ENCODE measurements around the gene SEC22B. TPM values are rescaled to one million over a fixed set of nuclear protein-coding genes. Genes with fewer than 3 reads are reported as not detected.
"Not testable (repeated sequence)": the region's sequence is repeated elsewhere in the genome, so short reads cannot be mapped to it uniquely, and the experiment has no call there.

Gene SEC22B
- total RNA-seq, 1 donor from 2014 or later: 22.3 TPM

DNA sequence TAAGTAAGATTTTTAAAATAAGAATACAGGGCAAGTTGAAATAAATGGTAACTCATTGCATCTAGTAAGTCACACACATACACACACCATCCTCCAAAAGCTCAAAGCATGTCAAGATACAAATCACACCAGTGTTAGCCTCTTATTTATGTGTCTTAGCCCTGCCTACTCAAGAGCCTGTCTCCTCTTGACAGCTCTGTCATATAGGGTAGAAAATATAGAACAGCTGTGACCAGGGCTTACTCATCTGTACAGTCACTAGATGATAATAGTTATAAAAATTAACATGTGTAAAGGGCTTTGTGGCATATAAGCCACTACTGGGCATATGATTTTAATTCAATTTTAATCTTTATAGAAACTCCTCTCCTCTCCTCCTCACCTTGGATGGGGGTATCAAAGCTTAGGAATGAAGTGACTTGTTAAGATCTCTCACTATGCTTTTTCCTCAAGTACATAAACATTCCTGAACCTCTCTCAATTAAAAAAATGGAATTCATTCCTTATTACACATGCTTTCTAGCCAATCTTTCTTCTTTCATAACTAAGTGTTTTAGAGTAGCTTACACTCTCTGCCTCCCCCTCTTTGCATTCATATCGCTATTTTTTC is 35.6 kb downstream of the SEC22B start:
- DNase-seq (ENCODE audit: low spot score); H3K36me3 Mint-ChIP-seq (ENCODE audit: low read depth); H3K27me3 Mint-ChIP-seq (ENCODE audit: insufficient read depth); H3K27ac Mint-ChIP-seq; H3K9me3 Mint-ChIP-seq; H3K4me3 Mint-ChIP-seq: not testable (repeated sequence)
- intact Hi-C loops (cut with micrococcal nuclease): loop anchor here (10.0 kb wide), 1 partner anchor 156 kb away; no protein-coding TSS in a partner anchor
- peaks cover 24% of the 10 kb centered on the region for H3K4me1 Mint-ChIP-seq (ENCODE audit: low read depth)

DNA sequence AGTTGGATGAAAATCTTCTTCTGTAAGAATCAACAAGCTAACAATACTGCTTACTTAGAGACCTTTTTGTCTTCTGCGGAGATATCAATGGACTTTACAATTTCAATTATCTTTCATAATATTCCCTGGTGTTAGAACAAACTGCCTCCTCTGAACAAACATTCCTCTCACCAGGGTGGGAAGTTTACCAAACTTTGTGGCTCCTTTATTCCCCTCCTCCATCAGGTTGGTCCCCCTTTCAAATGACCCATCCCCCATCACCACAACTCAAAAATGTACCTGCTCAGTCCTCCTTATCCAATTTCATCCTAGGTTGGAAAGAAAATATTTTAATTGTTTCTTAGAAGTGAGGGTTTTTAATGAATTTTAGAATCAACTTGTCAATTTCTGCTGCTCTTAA is 40.2 kb downstream of the SEC22B start:
- H3K27ac Mint-ChIP-seq; DNase-seq (ENCODE audit: low spot score); H3K27me3 Mint-ChIP-seq (ENCODE audit: insufficient read depth); H3K4me3 Mint-ChIP-seq; intact Hi-C loops (cut with micrococcal nuclease); H3K9me3 Mint-ChIP-seq; H3K36me3 Mint-ChIP-seq (ENCODE audit: low read depth): not testable (repeated sequence)
- H3K4me1 Mint-ChIP-seq (ENCODE audit: low read depth): peaks cover 16% of the 10 kb centered on the region

DNA sequence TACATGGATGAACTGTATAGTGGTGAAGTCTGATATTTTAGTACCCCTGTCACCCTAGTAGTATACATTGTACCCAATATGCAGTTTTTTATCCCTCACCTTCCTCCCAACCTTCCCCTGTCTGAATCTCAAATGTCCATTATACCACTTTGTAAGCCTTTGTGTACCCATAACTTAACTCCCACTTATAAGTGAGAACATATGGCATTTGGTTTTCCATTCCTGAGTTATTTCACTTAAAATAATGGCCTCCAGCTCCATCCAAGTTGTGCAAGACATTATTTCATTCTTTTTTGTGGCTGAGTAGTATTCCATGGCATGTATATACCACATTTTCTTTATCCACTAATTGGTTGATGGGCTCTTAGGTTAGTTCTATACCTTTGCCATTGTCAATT is 42.4 kb downstream of the SEC22B start:
- H3K27ac Mint-ChIP-seq; H3K9me3 Mint-ChIP-seq; H3K36me3 Mint-ChIP-seq (ENCODE audit: low read depth); H3K4me3 Mint-ChIP-seq; H3K27me3 Mint-ChIP-seq (ENCODE audit: insufficient read depth); DNase-seq (ENCODE audit: low spot score); intact Hi-C loops (cut with micrococcal nuclease): not testable (repeated sequence)
- H3K4me1 Mint-ChIP-seq (ENCODE audit: low read depth): peaks cover 16% of the 10 kb centered on the region

DNA sequence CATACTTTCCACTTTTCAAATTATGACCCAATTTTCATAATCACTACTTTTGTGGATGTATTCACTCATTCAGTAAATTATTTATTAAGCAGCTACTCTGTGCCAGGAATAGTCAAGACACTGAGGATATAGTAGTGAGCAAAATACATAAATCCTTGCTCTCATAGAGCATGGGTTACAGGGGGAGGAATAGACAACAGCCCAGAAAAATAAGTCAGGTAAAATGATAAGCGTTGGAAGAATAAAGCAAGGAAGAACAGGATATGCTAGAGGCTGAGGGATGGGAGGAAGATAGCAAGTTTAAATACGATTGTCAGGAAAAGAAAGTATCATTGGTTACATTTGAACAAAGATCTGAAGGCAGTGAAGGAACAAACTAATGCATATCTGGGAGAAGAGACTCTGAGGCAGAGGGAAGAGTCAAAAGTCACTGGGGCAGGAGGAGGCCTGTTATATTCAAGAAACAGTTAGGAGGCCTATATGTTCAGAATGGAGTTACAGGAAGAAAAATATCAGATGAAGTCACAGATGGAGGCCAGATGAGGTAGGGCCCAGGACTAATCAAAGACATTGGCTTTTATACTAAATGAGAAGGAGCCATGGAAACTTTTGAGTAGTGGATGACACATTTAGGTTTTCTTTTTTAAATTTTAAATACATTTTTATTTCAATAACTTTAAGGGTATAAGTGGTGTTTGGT is 42.9 kb downstream of the SEC22B start:
- no peak overlapping the region for H3K4me3 Mint-ChIP-seq
- no peak for DNase-seq (ENCODE audit: low spot score)
- H3K36me3 Mint-ChIP-seq (ENCODE audit: low read depth): no peaks in the 10 kb centered on the region
- peaks cover 2% of the 10 kb centered on the region for H3K27me3 Mint-ChIP-seq (ENCODE audit: insufficient read depth)
- intact Hi-C loops (cut with micrococcal nuclease): no loop called here
- H3K27ac Mint-ChIP-seq: no peak overlapping the region
- H3K4me1 Mint-ChIP-seq (ENCODE audit: low read depth): peaks cover 16% of the 10 kb centered on the region
- H3K9me3 Mint-ChIP-seq: no peaks in the 10 kb centered on the region

DNA sequence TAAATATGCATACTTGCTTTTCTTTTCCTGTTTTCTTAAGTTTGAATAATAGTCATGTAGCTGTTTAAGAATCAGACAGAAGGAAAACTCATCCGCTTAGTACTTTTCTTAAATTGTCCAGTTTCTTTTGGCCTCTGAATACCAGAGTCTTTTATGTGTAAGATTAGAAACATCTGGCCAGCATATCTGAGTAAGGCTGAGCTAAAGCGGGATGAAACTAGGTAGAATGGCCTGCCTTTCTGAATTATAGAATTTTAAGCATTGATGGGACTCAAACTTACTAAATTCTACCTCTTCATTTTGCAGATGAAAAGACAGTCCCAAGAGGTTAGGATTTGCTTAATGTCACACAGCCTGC is 43.9 kb downstream of the SEC22B start:
- H3K36me3 Mint-ChIP-seq (ENCODE audit: low read depth); DNase-seq (ENCODE audit: low spot score); H3K9me3 Mint-ChIP-seq; H3K27me3 Mint-ChIP-seq (ENCODE audit: insufficient read depth); intact Hi-C loops (cut with micrococcal nuclease); H3K4me3 Mint-ChIP-seq: not testable (repeated sequence)
- H3K27ac Mint-ChIP-seq: peak overlapping the region; percentile 11
- peaks cover 16% of the 10 kb centered on the region for H3K4me1 Mint-ChIP-seq (ENCODE audit: low read depth)

DNA sequence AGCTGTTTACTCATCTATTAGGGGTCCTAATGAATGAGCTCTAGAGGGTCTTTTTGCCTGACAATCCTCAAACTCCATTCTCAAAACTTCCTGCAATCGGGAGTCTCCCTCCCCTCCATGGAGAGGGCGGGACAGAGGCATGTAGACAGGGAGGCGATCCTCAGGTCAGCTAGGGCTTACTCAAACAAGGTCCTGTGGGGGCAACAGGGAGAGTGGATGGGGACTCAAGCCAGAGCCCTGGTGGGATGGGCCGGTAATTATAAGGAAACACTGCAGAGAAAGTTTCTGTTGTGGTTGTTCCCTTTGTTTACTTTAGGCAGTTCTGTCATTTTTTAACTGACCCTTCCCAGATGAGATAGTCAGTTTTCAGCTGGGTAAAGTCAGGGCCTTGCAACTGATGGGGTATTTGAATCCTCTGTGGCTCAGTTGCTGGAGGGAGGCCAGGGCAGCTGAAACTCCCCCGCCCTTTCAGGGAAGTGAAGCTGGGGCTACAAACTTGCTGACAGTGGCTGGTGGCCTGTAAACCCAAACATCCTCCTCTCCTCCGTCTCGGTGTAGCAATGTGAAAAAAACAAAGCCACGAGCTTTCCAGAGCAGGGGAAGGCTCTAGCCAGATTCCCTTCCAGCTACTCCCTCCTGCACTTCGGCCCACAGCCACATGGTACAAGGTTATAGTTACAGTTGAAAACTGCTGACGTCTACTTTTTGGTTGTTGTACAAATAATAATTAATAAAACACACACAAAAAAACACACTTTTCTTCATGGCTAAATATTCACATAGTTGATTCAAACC is 44.5 kb downstream of the SEC22B start:
- H3K27me3 Mint-ChIP-seq (ENCODE audit: insufficient read depth); H3K36me3 Mint-ChIP-seq (ENCODE audit: low read depth); intact Hi-C loops (cut with micrococcal nuclease); DNase-seq (ENCODE audit: low spot score); H3K9me3 Mint-ChIP-seq; H3K4me3 Mint-ChIP-seq: not testable (repeated sequence)
- Mint-ChIP-seq H3K4me1 (ENCODE audit: low read depth) (peaks cover 16% of the 10 kb centered on the region), H3K27ac (peak overlapping the region; percentile 11)

DNA sequence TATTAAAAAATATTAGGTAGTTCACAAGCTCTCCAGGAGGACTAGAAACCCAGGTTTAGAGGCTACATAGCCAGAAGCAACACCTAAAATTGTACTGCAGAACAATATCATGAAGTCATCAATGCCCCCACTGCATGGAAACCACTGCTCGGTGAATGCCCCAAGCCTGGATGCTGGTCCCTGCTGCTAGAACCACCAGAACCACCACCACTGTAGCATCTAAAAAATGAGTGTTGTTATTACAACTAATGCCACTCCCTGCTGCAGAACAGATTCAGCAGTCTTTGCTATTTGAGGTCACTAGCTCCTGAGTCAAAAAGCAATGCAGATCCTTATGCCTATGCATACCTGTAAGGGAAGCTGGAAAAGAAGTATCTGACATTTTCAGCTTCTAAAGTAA is 48.4 kb downstream of the SEC22B start:
- DNase-seq (ENCODE audit: low spot score); intact Hi-C loops (cut with micrococcal nuclease); H3K4me3 Mint-ChIP-seq; H3K27ac Mint-ChIP-seq; H3K9me3 Mint-ChIP-seq; H3K27me3 Mint-ChIP-seq (ENCODE audit: insufficient read depth); H3K36me3 Mint-ChIP-seq (ENCODE audit: low read depth): not testable (repeated sequence)
- peaks cover 19% of the 10 kb centered on the region for H3K4me1 Mint-ChIP-seq (ENCODE audit: low read depth)

DNA sequence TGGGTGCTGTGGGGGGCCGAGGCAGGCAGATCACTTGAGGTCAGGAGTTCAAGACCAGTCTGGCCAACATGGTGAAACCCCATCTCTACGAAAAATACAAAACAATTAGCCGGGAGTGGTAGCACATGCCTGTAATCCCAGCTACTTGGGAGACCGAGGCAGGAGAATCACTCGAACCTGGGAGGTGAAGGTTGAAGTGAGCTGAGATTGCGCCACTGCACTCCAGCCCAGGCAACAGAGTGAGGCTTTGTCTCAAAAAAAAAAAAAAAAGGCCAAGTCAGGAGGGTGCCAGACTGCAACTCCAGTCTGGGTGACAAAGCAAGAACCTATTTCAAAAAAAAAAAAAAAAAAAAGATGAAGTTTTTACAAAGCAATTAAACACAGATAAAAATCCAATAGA is 50.1 kb downstream of the SEC22B start:
- peaks cover 19% of the 10 kb centered on the region for H3K4me1 Mint-ChIP-seq (ENCODE audit: low read depth)
- H3K27me3 Mint-ChIP-seq (ENCODE audit: insufficient read depth); H3K9me3 Mint-ChIP-seq; intact Hi-C loops (cut with micrococcal nuclease); H3K36me3 Mint-ChIP-seq (ENCODE audit: low read depth); H3K27ac Mint-ChIP-seq; H3K4me3 Mint-ChIP-seq; DNase-seq (ENCODE audit: low spot score): not testable (repeated sequence)

DNA sequence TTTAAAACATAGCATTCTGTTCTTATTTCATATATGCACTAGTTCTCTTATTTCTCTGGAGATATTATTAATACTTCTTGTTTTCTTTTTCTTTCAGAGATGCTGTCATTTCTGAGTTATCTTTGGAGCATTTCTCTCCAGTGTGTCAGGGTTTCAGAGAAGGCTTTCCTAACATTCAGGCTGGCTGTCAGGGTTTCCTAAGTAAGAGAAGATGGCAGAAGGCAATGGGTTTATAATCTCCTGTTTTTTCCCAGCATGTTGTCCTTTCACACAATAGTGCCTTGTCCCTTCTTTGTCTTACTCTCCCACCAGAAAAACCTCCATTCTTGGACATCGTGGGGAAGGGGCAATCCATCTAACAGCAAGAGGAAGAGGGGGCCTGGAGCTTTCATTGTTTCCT is 51.7 kb downstream of the SEC22B start:
- intact Hi-C loops (cut with micrococcal nuclease); H3K27ac Mint-ChIP-seq: not testable (repeated sequence)
- H3K4me1 Mint-ChIP-seq (ENCODE audit: low read depth): peaks cover 18% of the 10 kb centered on the region

DNA sequence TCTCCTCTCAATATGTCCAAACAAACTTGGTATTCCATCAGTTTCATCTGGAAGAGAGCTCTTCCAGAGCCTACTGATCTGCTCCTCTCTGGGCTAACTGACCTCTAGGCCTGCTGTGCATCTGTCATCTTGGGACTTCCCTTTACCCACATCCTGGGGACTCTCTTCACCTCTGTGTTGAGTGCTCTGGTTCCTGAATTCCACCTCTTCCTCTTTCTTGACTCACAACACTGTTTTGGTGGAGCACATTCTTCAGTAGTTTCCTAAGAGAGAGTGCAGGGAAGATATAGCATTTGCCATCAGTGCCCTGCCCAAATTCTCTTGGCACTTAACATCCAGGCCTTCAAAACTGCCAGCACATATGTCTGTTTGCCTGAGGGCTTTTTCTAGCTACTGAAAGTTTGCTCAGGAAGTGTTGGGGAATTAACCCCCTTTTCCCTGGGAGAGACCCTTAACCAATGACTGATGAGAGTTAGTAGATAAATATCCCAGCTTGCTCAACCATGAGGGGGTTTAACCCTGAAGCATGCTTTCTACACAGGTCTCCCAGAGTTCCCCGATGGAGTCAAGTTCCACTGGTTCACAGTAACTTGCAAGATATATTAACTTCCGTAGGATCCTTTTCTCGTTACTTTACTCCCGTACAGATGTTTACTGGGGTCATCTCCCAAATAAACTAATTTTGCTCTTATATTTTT is 52.4 kb downstream of the SEC22B start:
- intact Hi-C loops (cut with micrococcal nuclease); H3K9me3 Mint-ChIP-seq; H3K27ac Mint-ChIP-seq; H3K27me3 Mint-ChIP-seq (ENCODE audit: insufficient read depth); DNase-seq (ENCODE audit: low spot score); H3K4me3 Mint-ChIP-seq; H3K36me3 Mint-ChIP-seq (ENCODE audit: low read depth): not testable (repeated sequence)
- H3K4me1 Mint-ChIP-seq (ENCODE audit: low read depth): peaks cover 18% of the 10 kb centered on the region

More for the DNA sequence above, 51.7 kb downstream of the SEC22B start:
- not testable (repeated sequence) for H3K4me3 Mint-ChIP-seq; H3K36me3 Mint-ChIP-seq (ENCODE audit: low read depth); DNase-seq (ENCODE audit: low spot score); H3K27me3 Mint-ChIP-seq (ENCODE audit: insufficient read depth); H3K9me3 Mint-ChIP-seq

DNA sequence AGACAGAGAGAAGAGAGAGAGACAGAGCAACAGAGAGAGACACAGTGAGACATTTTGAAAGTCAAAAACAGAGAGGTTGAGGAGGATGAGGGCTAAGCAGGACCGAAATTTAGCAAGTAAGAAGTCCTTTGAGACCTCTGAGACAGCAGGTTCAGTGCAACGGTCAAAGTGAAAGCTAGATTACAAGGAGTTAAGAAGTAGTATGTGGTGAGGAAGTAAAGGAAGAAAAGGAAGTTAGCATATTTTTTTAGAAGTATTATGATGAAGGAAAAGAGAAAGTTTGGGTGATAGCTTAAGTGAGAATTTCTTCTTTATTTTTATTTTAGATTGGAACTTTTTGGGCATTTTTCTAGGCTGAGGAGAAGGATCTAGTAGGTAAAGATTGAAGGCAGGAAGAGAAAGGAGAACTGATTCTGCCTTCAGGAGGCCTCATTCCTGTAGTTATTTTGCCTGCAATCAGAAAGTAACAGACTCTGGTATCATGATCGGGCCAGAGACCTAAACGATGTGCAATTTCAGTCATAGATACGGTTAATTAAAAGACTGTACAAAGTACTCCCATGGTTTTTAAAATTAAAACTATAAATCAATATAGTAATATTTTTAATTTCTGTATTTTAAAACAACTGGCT is 53.9 kb downstream of the SEC22B start:
- intact Hi-C loops (cut with micrococcal nuclease); H3K36me3 Mint-ChIP-seq (ENCODE audit: low read depth); DNase-seq (ENCODE audit: low spot score); H3K9me3 Mint-ChIP-seq; H3K27me3 Mint-ChIP-seq (ENCODE audit: insufficient read depth): not testable (repeated sequence)
- peak overlapping the region; percentile 90 for H3K27ac Mint-ChIP-seq
- peak overlapping the region; percentile 56 for H3K4me3 Mint-ChIP-seq
- H3K4me1 Mint-ChIP-seq (ENCODE audit: low read depth): peaks cover 24% of the 10 kb centered on the region

DNA sequence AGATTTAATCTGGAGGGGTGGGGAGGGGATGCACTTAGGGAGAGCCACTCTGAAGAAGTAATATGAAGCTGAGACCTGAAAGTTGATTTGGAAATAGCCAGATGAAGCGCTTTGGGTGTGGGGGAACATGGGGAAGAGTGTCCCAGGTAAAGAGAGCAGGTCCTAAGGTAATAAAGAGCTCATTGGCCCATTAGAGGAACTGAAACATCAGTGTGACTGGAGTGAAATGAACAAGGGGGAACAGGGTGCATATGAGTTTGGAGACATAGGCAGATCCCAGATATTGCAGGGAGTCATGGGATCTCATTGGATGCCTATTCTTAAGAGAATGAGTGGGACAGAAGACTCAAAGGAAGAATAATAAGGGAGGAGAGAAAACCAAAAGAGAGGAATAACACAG is 54.5 kb downstream of the SEC22B start:
- H3K27me3 Mint-ChIP-seq (ENCODE audit: insufficient read depth); H3K27ac Mint-ChIP-seq; H3K36me3 Mint-ChIP-seq (ENCODE audit: low read depth); H3K4me3 Mint-ChIP-seq; intact Hi-C loops (cut with micrococcal nuclease); H3K9me3 Mint-ChIP-seq; DNase-seq (ENCODE audit: low spot score): not testable (repeated sequence)
- H3K4me1 Mint-ChIP-seq (ENCODE audit: low read depth): peaks cover 24% of the 10 kb centered on the region
